HL-60 (cell line): Measurements from ENCODE around the gene AKAP13.

ENCODE experiments used
- GABPA ChIP-seq: IDR thresholded peaks from 2 replicates; pipeline ENCODE4 v1.6.1; 2012; ENCODE audit warnings: low read depth
- POLR2AphosphoS5 ChIP-seq: IDR thresholded peaks from 2 replicates; pipeline ENCODE4 v1.6.1; 2012; ENCODE audit warnings: low read depth
- REST ChIP-seq: IDR thresholded peaks from 2 replicates; pipeline ENCODE4 v1.6.1; 2012; ENCODE audit warnings: low read depth; ENCODE audit not compliant: insufficient replicate concordance
- TF ChIP-seq, protein P1 (sequence below): IDR thresholded peaks from one replicate; pipeline ENCODE4 v1.5.1; 2011; ENCODE audit warnings: low read length, control low read depth, inconsistent platforms; ENCODE audit not compliant: insufficient read depth

- TF ChIP-seq, protein P1, sequence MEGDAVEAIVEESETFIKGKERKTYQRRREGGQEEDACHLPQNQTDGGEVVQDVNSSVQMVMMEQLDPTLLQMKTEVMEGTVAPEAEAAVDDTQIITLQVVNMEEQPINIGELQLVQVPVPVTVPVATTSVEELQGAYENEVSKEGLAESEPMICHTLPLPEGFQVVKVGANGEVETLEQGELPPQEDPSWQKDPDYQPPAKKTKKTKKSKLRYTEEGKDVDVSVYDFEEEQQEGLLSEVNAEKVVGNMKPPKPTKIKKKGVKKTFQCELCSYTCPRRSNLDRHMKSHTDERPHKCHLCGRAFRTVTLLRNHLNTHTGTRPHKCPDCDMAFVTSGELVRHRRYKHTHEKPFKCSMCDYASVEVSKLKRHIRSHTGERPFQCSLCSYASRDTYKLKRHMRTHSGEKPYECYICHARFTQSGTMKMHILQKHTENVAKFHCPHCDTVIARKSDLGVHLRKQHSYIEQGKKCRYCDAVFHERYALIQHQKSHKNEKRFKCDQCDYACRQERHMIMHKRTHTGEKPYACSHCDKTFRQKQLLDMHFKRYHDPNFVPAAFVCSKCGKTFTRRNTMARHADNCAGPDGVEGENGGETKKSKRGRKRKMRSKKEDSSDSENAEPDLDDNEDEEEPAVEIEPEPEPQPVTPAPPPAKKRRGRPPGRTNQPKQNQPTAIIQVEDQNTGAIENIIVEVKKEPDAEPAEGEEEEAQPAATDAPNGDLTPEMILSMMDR = no peak
- TF ChIP-seq GABPA (no peak), REST (no peak), POLR2AphosphoS5 (no peak)
Measured at GRCh38 chr15:85759376-85759775, 379.0 kb downstream of the AKAP13 start.
